HUES64 (cell line): Measurements from ENCODE around the gene CHRNG.
"Not testable (repeated sequence)": the region's sequence is repeated elsewhere in the genome, so short reads cannot be mapped to it uniquely, and the experiment has no call there.

Experiments
- H3K27ac ChIP-seq: 2 replicates; pipeline ENCODE4 v1.7.0; 2013; ENCODE audit warnings: low read depth, low read length, inconsistent platforms
- H3K27me3 ChIP-seq: 2 replicates; pipeline ENCODE4 v1.6.1; 2013; ENCODE audit warnings: mild to moderate bottlenecking, low read length; ENCODE audit not compliant: insufficient read depth
- H3K36me3 ChIP-seq: 2 replicates; pipeline ENCODE4 v1.6.1; 2013; ENCODE audit warnings: mild to moderate bottlenecking, low read length; ENCODE audit not compliant: insufficient read depth
- H3K4me1 ChIP-seq: 2 replicates; pipeline ENCODE4 v1.6.1; 2013; ENCODE audit warnings: mild to moderate bottlenecking, low read length, moderate library complexity; ENCODE audit not compliant: insufficient read depth
- H3K4me3 ChIP-seq: 2 replicates; pipeline ENCODE4 v1.5.1; 2013; ENCODE audit warnings: mild to moderate bottlenecking, low read length, moderate library complexity
- H3K9ac ChIP-seq: 2 replicates; pipeline ENCODE4 v1.6.1; 2013; ENCODE audit warnings: mild to moderate bottlenecking, low read depth, low read length
- H3K9me3 ChIP-seq: 2 replicates; pipeline ENCODE4 v1.6.1; 2013; ENCODE audit warnings: low read depth, low read length; ENCODE audit not compliant: insufficient read depth
- WGBS: fragments of 150-250, 120-280 bp; methylation state at CpG from one replicate; pipeline ENCODE4 v1.1.7; 2013; ENCODE audit warnings: missing lambda C conversion rate; 5-methylcytosine and 5-hydroxymethylcytosine counted together

CHRNG gene

DNA sequence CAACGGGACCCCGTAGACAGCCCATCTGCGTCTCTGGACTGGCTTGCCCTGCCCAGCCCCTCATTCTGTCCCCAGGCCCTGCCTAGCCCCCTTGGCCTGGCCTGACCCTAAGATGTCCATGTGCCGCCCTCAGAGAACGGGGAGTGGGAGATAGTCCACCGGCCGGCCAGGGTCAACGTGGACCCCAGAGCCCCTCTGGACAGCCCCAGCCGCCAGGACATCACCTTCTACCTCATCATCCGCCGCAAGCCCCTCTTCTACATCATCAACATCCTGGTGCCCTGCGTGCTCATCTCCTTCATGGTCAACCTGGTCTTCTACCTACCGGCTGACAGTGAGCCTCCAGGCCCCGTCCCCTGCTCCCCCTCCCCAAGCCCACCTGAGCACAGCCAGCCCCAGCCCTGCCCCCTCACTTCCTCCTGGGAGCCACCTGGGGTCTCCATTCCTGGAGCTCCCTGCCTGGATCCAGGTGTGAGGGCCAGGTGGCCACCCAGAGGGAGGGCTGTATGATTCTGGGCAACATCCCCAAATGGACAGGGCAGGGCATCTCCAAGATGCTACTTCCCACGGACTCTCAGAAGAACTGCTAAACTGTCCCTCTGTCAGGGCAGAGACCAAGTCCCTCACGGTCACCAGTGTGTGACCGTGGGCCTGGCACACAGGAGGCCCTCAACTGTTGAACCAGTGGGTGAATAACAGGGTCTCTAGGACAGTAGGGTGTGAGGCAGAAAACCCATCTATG is 9.5 kb upstream of the CHRNG start:
- Histone ChIP-seq H3K27me3 (peaks cover 7% of the 10 kb centered on the region), H3K9ac (no peak overlapping the region), H3K4me1 (no peaks in the 10 kb centered on the region), H3K4me3 (no peak overlapping the region), H3K9me3 (no peaks in the 10 kb centered on the region), H3K36me3 (no peaks in the 10 kb centered on the region), H3K27ac (no peak overlapping the region)
- 93% methylated on average over 17 of the region's 17 CpGs for WGBS

DNA sequence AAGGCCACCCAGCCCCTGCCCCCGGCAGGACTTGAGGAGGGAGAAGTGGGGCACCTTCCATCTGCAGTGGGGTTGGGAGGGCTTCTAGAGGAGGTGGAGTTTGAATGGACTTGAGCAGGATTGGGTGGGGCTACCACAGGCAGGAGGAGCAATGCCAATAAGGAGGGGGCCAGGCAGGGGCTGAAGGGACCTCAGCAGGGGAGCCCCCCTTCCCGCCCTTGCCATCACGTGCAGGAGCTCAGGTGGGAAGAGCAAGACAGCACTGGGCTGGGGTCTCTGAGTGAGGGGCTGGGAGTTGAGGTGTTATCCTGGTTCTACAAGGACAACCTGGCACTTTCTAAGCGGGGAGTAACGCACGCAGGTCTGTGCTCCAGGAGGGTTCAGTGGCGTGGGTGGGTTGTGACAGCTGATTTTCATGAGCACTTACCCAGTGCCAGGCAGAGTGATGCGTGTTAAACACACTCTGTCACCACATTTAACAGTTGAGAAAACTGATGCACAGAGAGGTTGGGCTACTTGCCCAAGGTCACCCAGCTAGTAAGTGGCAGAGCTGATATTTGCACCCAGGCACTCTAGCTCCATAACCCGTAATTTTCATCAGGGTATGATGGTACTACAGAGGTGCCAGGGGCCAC is 8.7 kb upstream of the CHRNG start:
- Histone ChIP-seq H3K36me3 (no peaks in the 10 kb centered on the region), H3K27me3 (peaks cover 3% of the 10 kb centered on the region; the same call in 1 of the 2 replicates), H3K9ac (no peak overlapping the region), H3K4me1 (no peaks in the 10 kb centered on the region), H3K27ac (no peak overlapping the region), H3K4me3 (no peak overlapping the region), H3K9me3 (no peaks in the 10 kb centered on the region)
- WGBS: 88% methylated on average over 9 of the region's 9 CpGs

DNA sequence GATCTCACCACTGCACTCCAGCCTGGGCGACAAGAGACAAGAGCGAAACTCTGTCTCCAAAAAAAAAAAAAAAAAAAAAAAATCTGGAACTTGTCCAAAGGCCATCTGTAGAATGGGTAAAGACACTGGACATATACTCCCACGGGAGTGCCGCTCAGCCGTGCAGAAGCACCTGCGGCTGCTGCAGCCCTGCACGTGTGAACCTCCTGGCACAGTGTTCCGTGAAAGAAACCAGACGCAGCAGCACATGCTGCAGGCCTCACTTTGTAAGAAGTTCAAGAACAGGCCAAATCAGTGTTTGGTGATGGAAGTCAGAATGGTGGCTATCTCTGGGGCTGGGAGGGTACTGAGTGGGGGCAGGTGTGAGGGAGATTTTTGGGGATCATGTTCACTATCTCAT is 7.1 kb upstream of the CHRNG start:
- peaks cover 3% of the 10 kb centered on the region; the same call in 1 of the 2 replicates for H3K27me3 ChIP-seq
- no peaks in the 10 kb centered on the region for H3K9me3 ChIP-seq
- 87% methylated on average over 9 of the region's 9 CpGs for WGBS
- H3K4me3 ChIP-seq: no peak overlapping the region
- no peaks in the 10 kb centered on the region for H3K4me1 ChIP-seq
- H3K27ac ChIP-seq: no peak overlapping the region
- no peaks in the 10 kb centered on the region for H3K36me3 ChIP-seq
- no peak overlapping the region for H3K9ac ChIP-seq

- H3K36me3 ChIP-seq, H3K27ac ChIP-seq, H3K9ac ChIP-seq, H3K4me3 ChIP-seq, H3K27me3 ChIP-seq, H3K9me3 ChIP-seq, H3K4me1 ChIP-seq: not testable (repeated sequence)
- 88% methylated on average over 7 of the region's 7 CpGs for WGBS
Measured at GRCh38 chr2:232532821-232533220, 6.7 kb upstream of the CHRNG start.

DNA sequence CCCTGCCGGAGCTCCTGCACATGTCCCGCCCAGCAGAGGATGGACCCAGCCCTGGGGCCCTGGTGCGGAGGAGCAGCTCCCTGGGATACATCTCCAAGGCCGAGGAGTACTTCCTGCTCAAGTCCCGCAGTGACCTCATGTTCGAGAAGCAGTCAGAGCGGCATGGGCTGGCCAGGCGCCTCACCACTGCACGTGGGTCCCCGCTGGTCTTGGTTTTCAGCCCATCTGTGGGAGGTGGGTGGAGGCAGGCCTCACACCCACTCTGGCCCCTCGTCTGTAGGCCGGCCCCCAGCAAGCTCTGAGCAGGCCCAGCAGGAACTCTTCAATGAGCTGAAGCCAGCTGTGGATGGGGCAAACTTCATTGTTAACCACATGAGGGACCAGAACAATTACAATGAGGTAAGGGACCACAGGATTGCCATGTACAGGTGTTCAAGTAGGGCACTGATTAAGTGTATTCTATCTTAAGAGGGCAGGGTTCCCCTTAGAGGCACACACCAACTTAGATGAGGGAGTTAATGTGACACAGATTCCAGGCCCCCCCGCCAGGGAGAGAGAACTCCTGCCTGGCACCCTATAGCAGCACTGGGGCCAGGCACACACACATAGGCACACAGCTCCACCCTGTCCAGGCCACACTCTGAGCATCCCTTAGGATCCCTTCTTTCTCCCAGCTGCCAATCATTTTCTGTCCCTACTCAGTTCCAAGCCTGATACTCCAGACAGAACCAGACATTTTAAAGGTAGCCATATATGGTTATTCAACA is 5.4 kb upstream of the CHRNG start:
- Histone ChIP-seq H3K27ac (no peak overlapping the region), H3K4me3 (no peak overlapping the region), H3K9me3 (no peaks in the 10 kb centered on the region), H3K36me3 (no peaks in the 10 kb centered on the region), H3K9ac (no peak overlapping the region), H3K4me1 (peaks cover 11% of the 10 kb centered on the region), H3K27me3 (no peaks in the 10 kb centered on the region)
- WGBS: 79% methylated on average over 13 of the region's 13 CpGs

DNA sequence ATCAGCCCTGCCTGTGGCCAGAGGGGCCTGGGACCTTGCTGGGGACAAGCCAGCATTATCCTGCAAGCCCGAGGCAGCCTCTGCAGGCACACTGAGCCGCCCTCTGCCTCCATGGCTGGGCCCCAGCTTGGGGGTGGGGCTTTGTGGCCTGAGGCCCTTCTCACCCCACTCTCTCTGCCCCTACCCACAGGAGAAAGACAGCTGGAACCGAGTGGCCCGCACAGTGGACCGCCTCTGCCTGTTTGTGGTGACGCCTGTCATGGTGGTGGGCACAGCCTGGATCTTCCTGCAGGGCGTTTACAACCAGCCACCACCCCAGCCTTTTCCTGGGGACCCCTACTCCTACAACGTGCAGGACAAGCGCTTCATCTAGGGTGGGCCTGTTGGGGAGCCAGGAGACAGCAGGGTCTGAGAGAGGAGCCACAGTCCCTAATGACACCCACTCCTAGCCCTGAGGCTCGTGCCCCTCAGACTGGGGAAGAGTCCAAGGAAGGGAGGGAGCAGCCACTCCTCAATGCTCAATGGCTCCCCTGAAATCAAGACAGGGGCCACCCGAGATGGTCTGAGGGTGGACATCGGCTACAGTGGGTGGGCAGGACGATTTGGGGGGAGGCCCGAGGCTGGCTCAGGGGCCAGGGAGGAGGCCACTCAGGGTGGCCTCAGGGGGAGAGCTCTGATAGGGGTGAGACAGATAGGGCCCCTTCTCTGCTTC is 4.4 kb upstream of the CHRNG start:
- Histone ChIP-seq H3K4me3 (no peak overlapping the region), H3K36me3 (no peaks in the 10 kb centered on the region), H3K9me3 (no peaks in the 10 kb centered on the region), H3K27me3 (no peaks in the 10 kb centered on the region), H3K27ac (no peak overlapping the region), H3K4me1 (peaks cover 18% of the 10 kb centered on the region), H3K9ac (no peak overlapping the region)
- 90% methylated on average over 14 of the region's 14 CpGs for WGBS

- no peaks in the 10 kb centered on the region for H3K36me3 ChIP-seq
- H3K27ac ChIP-seq: no peak overlapping the region
- H3K4me1 ChIP-seq: peaks cover 18% of the 10 kb centered on the region
- H3K27me3 ChIP-seq: no peaks in the 10 kb centered on the region
- no peak overlapping the region for H3K4me3 ChIP-seq
- WGBS: 90% methylated on average over 5 of the region's 5 CpGs
- H3K9me3 ChIP-seq: no peaks in the 10 kb centered on the region
- no peak overlapping the region for H3K9ac ChIP-seq
Measured at GRCh38 chr2:232535761-232536530, 3.5 kb upstream of the CHRNG start.

DNA sequence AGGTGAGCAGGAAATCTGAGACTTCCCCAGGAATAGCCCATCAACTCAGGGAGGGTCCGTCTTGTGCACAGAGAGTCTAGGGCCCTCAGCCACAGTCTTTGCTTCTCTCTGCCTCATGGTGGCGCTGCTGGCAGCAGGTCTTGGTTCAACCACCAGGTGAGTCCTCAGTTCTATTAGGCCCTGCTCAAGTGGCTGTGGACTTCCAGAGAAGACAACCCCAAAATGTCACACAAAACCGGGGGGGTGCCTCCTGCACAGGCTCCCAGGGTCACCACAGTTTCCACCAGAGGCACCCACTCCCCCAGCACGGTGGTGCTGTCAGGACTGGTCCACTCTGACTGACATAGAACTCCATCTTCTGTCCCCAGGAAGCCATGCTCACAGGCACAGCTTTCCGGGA is 2.4 kb upstream of the CHRNG start:
- H3K9me3 ChIP-seq: no peaks in the 10 kb centered on the region
- no peak overlapping the region for H3K9ac ChIP-seq
- peaks cover 18% of the 10 kb centered on the region for H3K4me1 ChIP-seq
- no peaks in the 10 kb centered on the region for H3K36me3 ChIP-seq
- no peaks in the 10 kb centered on the region for H3K27me3 ChIP-seq
- 72% methylated on average over 5 of the region's 5 CpGs for whole genome bisulfite sequencing
- no peak overlapping the region for H3K4me3 ChIP-seq
- no peak overlapping the region for H3K27ac ChIP-seq

GRCh38 chr2:232537499-232537898 is 2.0 kb upstream of the CHRNG start:
- Histone ChIP-seq H3K4me3 (no peak overlapping the region), H3K4me1 (peaks cover 18% of the 10 kb centered on the region), H3K36me3 (no peaks in the 10 kb centered on the region), H3K27ac (no peak overlapping the region), H3K9me3 (no peaks in the 10 kb centered on the region), H3K27me3 (no peaks in the 10 kb centered on the region), H3K9ac (no peak overlapping the region)
- WGBS: 94% methylated on average over 4 of the region's 4 CpGs

DNA sequence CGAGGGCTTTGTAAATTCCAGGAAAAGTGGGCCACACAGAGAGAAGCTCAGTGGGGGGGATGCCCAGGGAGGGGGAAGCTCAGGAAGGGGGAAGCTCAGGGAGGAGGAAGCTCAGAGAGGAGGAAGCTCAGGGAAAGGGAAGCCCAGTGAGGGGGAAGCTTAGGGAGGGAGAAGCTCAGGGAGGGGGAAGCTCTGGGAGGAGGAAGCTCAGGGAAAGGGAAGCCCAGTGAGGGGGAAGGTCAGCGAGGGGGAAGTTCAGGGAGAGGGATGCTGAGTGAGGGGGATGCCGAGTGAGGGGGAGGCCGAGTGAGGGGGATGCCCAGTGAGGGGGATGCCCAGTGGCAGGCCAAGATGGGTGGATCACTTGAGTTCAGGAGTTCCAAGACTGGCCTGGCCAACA is 821 bp upstream of the CHRNG start:
- no peaks in the 10 kb centered on the region for H3K9me3 ChIP-seq
- H3K4me3 ChIP-seq: no peak overlapping the region
- H3K27ac ChIP-seq: no peak overlapping the region
- H3K27me3 ChIP-seq: no peaks in the 10 kb centered on the region
- H3K4me1 ChIP-seq: peaks cover 18% of the 10 kb centered on the region
- H3K9ac ChIP-seq: no peak overlapping the region
- H3K36me3 ChIP-seq: no peaks in the 10 kb centered on the region
- 40% methylated on average over 4 of the region's 4 CpGs for WGBS
